ENCODE measurements around the gene CFAP100.

Gene CFAP100

DNA sequence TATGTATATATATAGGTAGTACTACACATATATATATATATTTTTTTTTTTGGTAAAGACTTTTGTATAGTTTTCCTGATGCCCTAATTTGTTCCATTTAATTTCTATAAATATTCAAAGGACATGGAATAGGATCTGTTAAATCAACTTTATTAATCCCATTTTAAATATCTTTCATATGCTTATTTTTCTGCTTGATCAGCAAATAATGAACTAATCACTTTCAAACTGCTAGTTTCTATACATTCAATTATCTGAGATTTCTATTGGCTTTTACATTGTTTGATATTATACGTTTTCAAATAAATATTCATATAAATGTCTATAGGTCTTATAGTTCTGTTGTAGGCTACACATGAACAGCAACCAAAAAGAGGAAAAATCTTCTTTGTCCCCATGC lies 59.3 kb downstream of the CFAP100 start:
- no peaks in the 10 kb centered on the region for H3K79me2 ChIP-seq (ENCODE audit: insufficient read depth, low read depth)

DNA sequence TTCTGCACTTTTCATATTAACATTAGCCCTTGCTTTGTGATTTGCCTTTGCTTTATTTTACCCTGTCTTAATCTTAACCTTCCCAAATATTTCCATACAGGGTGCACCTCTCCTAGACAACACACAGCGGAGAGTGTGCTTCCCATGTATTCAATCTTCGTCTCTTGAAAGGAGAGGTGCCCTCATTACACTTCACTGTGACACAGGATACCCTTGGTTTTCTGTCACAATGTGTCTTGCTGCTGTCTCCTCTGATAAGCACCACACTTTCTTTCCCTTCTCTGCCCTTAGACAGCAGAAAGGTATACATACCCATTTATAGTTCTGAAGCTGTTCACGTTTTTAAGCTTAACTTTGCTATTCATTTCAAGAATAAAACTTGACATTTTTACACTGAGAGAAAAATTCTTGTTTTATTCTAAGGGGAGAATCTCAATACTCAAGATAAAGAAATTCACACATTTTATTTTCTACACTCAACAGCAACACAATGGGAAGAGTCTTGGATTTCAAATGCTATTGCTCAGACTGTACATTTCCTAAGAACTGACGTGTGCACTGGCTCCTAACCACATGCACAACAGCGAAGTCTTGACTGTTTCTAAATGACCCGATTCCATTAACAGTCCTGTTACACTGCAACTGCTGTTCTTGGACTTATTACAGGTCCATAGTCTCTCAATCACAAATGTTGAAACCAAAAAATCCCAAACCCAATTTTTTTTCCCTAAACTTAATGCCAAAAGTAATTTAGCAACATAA lies 59.9 kb downstream of the CFAP100 start:
- Histone ChIP-seq H3K36me3 (ENCODE audit: insufficient read depth) (0 out of 2 replicates have a peak, but pooled peaks cover 4% of the 10 kb centered on the region), H3K9ac (no peak overlapping the region), H3K4me3 (IDR thresholded peaks at IDR 0.05; ENCODE audit: insufficient read depth, low read depth, low read length) (no peak overlapping the region), H3K4me1 (ENCODE audit: low read depth, poor library complexity, severe bottlenecking) (no peaks in the 10 kb centered on the region), H3K27me3 (ENCODE audit: insufficient read depth, low read depth) (no peaks in the 10 kb centered on the region), H3K4me2 (no peak overlapping the region), H3K27ac (no peak overlapping the region), H2AFZ (ENCODE audit: low read depth) (no peak overlapping the region), H4K20me1 (ENCODE audit: insufficient read depth) (no peaks in the 10 kb centered on the region), H3K79me2 (ENCODE audit: insufficient read depth, low read depth) (no peaks in the 10 kb centered on the region)
- TF ChIP-seq, protein P1, sequence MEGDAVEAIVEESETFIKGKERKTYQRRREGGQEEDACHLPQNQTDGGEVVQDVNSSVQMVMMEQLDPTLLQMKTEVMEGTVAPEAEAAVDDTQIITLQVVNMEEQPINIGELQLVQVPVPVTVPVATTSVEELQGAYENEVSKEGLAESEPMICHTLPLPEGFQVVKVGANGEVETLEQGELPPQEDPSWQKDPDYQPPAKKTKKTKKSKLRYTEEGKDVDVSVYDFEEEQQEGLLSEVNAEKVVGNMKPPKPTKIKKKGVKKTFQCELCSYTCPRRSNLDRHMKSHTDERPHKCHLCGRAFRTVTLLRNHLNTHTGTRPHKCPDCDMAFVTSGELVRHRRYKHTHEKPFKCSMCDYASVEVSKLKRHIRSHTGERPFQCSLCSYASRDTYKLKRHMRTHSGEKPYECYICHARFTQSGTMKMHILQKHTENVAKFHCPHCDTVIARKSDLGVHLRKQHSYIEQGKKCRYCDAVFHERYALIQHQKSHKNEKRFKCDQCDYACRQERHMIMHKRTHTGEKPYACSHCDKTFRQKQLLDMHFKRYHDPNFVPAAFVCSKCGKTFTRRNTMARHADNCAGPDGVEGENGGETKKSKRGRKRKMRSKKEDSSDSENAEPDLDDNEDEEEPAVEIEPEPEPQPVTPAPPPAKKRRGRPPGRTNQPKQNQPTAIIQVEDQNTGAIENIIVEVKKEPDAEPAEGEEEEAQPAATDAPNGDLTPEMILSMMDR (conservative IDR thresholded peaks at IDR 0.05; ENCODE audit: low read depth, low read length) = no peak

More for the DNA sequence above, 59.3 kb downstream of the CFAP100 start:
- no peak overlapping the region for H2AFZ ChIP-seq (ENCODE audit: low read depth)
- no peaks in the 10 kb centered on the region for H3K27me3 ChIP-seq (ENCODE audit: insufficient read depth, low read depth)
- no peaks in the 10 kb centered on the region for H3K4me1 ChIP-seq (ENCODE audit: low read depth, poor library complexity, severe bottlenecking)
- H3K4me3 ChIP-seq (IDR thresholded peaks at IDR 0.05; ENCODE audit: insufficient read depth, low read depth, low read length) = no peak overlapping the region
- H3K4me2 ChIP-seq = no peak overlapping the region
- no peak overlapping the region for H3K9ac ChIP-seq
- TF ChIP-seq, protein P1 (conservative IDR thresholded peaks at IDR 0.05; ENCODE audit: low read depth, low read length) = no peak
- H3K36me3 ChIP-seq (ENCODE audit: insufficient read depth) = 0 out of 2 replicates have a peak, but pooled peaks cover 4% of the 10 kb centered on the region
- no peak overlapping the region for H3K27ac ChIP-seq
- H4K20me1 ChIP-seq (ENCODE audit: insufficient read depth) = no peaks in the 10 kb centered on the region

DNA sequence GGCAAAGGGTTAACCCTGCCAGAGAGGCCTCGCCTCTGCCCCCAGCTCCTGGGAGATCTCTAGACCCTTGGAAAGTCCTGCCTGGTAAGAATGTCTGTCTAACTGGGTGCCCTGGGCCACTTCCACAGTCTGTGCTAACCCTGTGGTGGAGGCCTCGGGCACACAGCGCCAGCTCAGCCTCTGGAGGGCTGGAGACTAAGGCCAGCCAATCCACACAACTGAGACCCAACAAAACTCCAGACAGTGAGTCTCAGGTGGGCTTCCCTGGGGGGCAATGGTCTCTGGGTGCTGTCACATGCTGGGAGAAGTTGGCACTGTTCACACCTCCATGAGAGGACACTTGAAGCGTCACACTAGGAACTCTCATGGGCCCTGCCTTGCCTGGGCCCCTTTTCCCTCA lies 61.5 kb downstream of the CFAP100 start:
- 0 out of 2 replicates have a peak, but pooled peaks cover 4% of the 10 kb centered on the region for H3K36me3 ChIP-seq (ENCODE audit: insufficient read depth)
- H3K9ac ChIP-seq = no peak overlapping the region
- H3K4me1 ChIP-seq (ENCODE audit: low read depth, poor library complexity, severe bottlenecking) = no peaks in the 10 kb centered on the region
- no peaks in the 10 kb centered on the region for H4K20me1 ChIP-seq (ENCODE audit: insufficient read depth)
- TF ChIP-seq, protein P1 (conservative IDR thresholded peaks at IDR 0.05; ENCODE audit: low read depth, low read length) = no peak
- no peak overlapping the region for H3K27ac ChIP-seq
- H2AFZ ChIP-seq (ENCODE audit: low read depth) = no peak overlapping the region
- no peak overlapping the region for H3K4me2 ChIP-seq
- no peaks in the 10 kb centered on the region for H3K27me3 ChIP-seq (ENCODE audit: insufficient read depth, low read depth)
- no peak overlapping the region for H3K4me3 ChIP-seq (IDR thresholded peaks at IDR 0.05; ENCODE audit: insufficient read depth, low read depth, low read length)
- no peaks in the 10 kb centered on the region for H3K79me2 ChIP-seq (ENCODE audit: insufficient read depth, low read depth)

DNA sequence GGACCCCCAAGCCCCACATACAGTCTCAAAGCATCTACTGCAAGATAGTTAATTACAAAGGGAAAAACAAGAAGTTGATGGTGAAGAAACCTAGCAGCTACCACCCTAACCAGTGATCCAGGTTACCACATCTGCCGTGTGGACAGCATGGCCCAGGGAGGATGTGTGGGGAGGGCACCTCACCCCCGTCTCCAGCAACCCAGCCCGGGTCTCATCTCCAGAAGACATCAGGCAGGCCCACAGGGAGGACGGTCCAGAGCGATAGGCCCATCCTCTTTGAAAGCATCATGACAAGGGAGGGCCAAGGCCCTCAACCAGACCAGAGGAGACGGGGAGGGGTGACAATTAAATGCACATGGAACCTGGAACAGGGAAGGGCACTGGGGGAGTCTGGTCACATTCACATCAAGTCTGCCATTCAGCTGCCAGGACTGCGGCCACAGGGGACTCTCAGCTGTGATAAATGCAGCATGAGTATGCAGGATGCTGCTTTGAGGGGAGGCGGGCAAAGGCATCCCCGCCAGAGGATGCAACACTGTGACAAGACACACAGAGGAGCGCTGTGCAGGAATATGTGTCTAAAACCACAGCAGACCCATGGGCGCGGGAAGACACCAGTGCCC lies 62.2 kb downstream of the CFAP100 start:
- TF ChIP-seq, protein P1 (conservative IDR thresholded peaks at IDR 0.05; ENCODE audit: low read depth, low read length) = no peak
- Histone ChIP-seq H3K27ac (no peak overlapping the region), H3K4me1 (ENCODE audit: low read depth, poor library complexity, severe bottlenecking) (no peaks in the 10 kb centered on the region), H3K4me2 (no peak overlapping the region), H2AFZ (ENCODE audit: low read depth) (no peak overlapping the region), H3K9ac (no peak overlapping the region), H3K27me3 (ENCODE audit: insufficient read depth, low read depth) (no peaks in the 10 kb centered on the region), H3K4me3 (IDR thresholded peaks at IDR 0.05; ENCODE audit: insufficient read depth, low read depth, low read length) (no peak overlapping the region), H3K79me2 (ENCODE audit: insufficient read depth, low read depth) (no peaks in the 10 kb centered on the region), H3K36me3 (ENCODE audit: insufficient read depth) (0 out of 2 replicates have a peak, but pooled peaks cover 4% of the 10 kb centered on the region), H4K20me1 (ENCODE audit: insufficient read depth) (no peaks in the 10 kb centered on the region)
